ENCODE results near the gene ANOS1. TPM values are rescaled to one million over a fixed set of nuclear protein-coding genes. Genes with fewer than 3 reads are reported as not detected.

ANOS1 gene
- total and polyA plus RNA-seq, 2 of the 8 experiments (the other 6 are each of a cell fraction or from before 2014, with no cell fraction given), result 34.4 to 59.0 TPM

GRCh38 chrX:8635812-8636211 lies 96.1 kb downstream of the ANOS1 start (continued):
- TF ChIP-seq CHD7 (IDR thresholded peaks at IDR 0.05; ENCODE audit: insufficient replicate concordance, low read length) (no peak), CHD1 (IDR thresholded peaks at IDR 0.05; ENCODE audit: low read depth, low read length) (no peak), E2F6 (IDR thresholded peaks at IDR 0.05) (no peak), RAD21 (IDR thresholded peaks at IDR 0.05 in 1 of 2, conservative IDR thresholded peaks at IDR 0.05 in 1 of 2; ENCODE audit: low read depth in 2 of 2, low read length in 2 of 2) (no peak), BACH1 (IDR thresholded peaks at IDR 0.05; ENCODE audit: low read length) (no peak), GABPA (IDR thresholded peaks at IDR 0.05; ENCODE audit: borderline replicate concordance, insufficient read depth, low read length) (no peak), SRF (IDR thresholded peaks at IDR 0.05; ENCODE audit: low read depth, low read length) (no peak), SAP30 (IDR thresholded peaks at IDR 0.05; ENCODE audit: insufficient read depth, insufficient replicate concordance, low read length) (no peak), POU5F1 (IDR thresholded peaks at IDR 0.05; ENCODE audit: low read depth, low read length) (no peak), TEAD4 (IDR thresholded peaks at IDR 0.05; ENCODE audit: low read depth, low read length) (no peak)
